NCI-H2227 (cell line): ENCODE results near the gene DAZAP2.
"Not testable (repeated sequence)": the region's sequence is repeated elsewhere in the genome, so short reads cannot be mapped to it uniquely, and the experiment has no call there.

Experiments
- DNase-seq: peaks from one replicate; lab custom pipeline; 2025; ENCODE audit not compliant: unreplicated experiment; lab: John Stamatoyannopoulos, UW

DAZAP2 gene

GRCh38 chr12:51246254-51246853 lies 7.7 kb downstream of the DAZAP2 start:
- peak; percentile 47 for DNase-seq

- no peak for DNase-seq
Observed at GRCh38 chr12:51247523-51248206, 9.0 kb downstream of the DAZAP2 start.

GRCh38 chr12:51253276-51253675 lies 14.7 kb downstream of the DAZAP2 start:
- no peak for DNase-seq

GRCh38 chr12:51254536-51254935 lies 15.9 kb downstream of the DAZAP2 start:
- DNase-seq = no peak

- not testable (repeated sequence) for DNase-seq
Observed at GRCh38 chr12:51259600-51259999, 21.0 kb downstream of the DAZAP2 start.

GRCh38 chr12:51262758-51263177 lies 24.1 kb downstream of the DAZAP2 start:
- DNase-seq = peak; percentile 47

- DNase-seq = no peak
Observed at GRCh38 chr12:51263341-51263740, 24.7 kb downstream of the DAZAP2 start.

- no peak for DNase-seq
Observed at GRCh38 chr12:51264297-51264696, 25.7 kb downstream of the DAZAP2 start.

- DNase-seq = no peak
Observed at GRCh38 chr12:51265024-51265423, 26.4 kb downstream of the DAZAP2 start.

GRCh38 chr12:51269174-51270066 lies 30.8 kb downstream of the DAZAP2 start:
- peak; percentile 43 for DNase-seq

- DNase-seq = peak; percentile 43
Observed at GRCh38 chr12:51270067-51270950, 31.7 kb downstream of the DAZAP2 start, which contains the start of gene SMAGP. TSS of gene SMAGP (minus strand) at chr12:51270415. CDS start at chr12:51269278, 1,137 bp downstream.

GRCh38 chr12:51270951-51271518 lies 32.4 kb downstream of the DAZAP2 start:
- no peak for DNase-seq

- DNase-seq = not testable (repeated sequence)
Observed at GRCh38 chr12:51272810-51273209, 34.2 kb downstream of the DAZAP2 start.

- DNase-seq = no peak
Observed at GRCh38 chr12:51275088-51275487, 36.5 kb downstream of the DAZAP2 start.

GRCh38 chr12:51281202-51281924 lies 42.7 kb downstream of the DAZAP2 start:
- DNase-seq = no peak

- DNase-seq = no peak
Observed at GRCh38 chr12:51285843-51286242, 47.2 kb downstream of the DAZAP2 start.

- DNase-seq = not testable (repeated sequence)
Observed at GRCh38 chr12:51291603-51292513, 53.2 kb downstream of the DAZAP2 start.
